SU-DHL-6 (cell line): ENCODE measurements around the gene CYB5R3.

Experiments used
- CTCF ChIP-seq: fragments of 200-600 bp; sonication (generic); IDR thresholded peaks from one replicate; pipeline ENCODE4 v1.5.1; 2017; ENCODE audit warnings: antibody characterized with exemption, mild to moderate bottlenecking, low read length, moderate library complexity; ENCODE audit not compliant: insufficient read depth, poor library complexity, severe bottlenecking
- EZH2phosphoT487 ChIP-seq: fragments of 200-600 bp; sonication (generic), shearing (Covaris generic); conservative IDR thresholded peaks from 2 replicates; pipeline ENCODE4 v1.6.1; 2018; ENCODE audit warnings: mild to moderate bottlenecking, antibody characterized with exemption, low read length, moderate library complexity, mixed read lengths

DNA sequence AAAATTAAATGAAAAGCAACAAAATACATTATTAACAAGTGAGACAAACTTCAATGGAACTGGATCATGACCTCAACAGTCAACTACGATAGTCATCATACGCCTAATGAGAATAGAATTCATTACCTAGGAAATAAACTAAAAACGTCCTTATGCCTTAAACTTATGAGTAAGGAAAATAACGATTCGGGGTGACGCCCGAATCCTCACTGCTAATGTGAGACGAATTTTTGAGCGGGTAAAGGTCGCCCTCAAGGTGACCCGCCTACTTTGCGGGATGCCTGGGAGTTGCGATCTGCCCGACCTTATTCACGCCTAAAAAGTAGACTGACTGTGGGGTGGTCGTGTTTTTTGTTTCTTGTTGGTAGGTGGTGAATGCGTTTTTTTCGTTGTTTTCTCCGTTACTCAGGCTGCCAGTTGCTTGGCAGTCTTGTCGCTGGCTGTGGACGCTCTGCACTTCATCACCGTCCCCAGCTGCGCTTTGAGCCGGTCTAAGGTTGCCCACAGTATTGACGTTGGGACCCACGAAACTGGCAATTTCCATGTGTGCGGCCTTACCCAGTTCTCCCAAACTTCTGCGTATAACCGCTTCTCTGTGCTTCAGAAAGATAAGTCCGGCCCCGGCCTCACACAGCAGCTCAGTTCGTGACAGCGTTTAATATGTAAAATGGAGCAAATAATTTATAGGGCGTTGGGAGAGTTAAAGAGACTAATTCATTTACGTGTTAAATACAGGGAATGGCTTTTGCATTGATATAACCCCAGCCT, 33.9 kb downstream of the CYB5R3 start:
- no peak for TF ChIP-seq CTCF
- TF ChIP-seq EZH2phosphoT487 = no peak
